ENCODE measurements around the gene MRPS2.
"Not testable (repeated sequence)": the region's sequence is repeated elsewhere in the genome, so short reads cannot be mapped to it uniquely, and the experiment has no call there.

The MRPS2 gene

DNA sequence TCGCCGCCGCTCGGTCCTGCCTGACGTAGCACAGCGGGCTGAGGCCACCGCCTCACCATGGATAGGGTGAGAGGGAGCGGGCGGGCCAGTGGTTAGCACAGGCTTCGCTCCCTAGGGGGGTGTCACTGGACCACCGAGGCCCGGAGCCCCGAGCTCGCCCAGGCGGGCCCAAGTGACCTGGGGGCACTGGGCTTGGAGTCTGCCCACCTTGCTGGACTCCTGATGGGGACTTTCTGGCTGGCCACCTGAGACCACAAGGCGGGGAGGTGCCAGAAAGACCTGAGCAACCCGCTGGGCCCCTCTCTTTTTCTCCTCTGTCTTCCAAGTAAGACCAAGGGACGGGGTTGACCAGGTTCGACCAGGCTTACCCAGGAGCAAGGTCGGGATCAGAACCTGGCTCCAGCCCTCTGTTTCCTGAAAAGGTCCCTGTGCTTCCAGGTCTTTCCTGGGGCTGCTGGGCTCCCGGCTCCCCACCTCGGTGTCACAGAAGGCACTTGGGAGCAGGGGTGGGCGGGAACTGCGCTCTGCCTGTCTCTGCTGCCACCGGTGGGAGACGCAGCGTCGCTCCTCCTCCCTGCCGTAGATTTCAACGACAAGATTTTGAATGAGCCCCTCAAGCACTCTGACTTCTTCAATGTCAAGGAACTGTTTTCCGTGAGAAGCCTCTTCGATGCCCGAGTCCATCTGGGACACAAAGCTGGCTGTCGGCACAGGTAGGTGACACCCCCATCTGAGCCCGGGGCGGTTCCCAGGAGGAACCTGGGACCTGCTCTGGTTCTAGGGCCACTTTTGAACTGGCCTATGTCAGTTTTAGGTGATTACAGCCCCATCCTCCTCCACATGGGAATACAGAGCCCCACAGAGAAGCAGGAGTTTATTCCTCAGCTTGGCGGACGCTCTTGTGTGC is 1.0 kb downstream of the MRPS2 start:
- DNase-seq, result peak; percentile 46

DNA sequence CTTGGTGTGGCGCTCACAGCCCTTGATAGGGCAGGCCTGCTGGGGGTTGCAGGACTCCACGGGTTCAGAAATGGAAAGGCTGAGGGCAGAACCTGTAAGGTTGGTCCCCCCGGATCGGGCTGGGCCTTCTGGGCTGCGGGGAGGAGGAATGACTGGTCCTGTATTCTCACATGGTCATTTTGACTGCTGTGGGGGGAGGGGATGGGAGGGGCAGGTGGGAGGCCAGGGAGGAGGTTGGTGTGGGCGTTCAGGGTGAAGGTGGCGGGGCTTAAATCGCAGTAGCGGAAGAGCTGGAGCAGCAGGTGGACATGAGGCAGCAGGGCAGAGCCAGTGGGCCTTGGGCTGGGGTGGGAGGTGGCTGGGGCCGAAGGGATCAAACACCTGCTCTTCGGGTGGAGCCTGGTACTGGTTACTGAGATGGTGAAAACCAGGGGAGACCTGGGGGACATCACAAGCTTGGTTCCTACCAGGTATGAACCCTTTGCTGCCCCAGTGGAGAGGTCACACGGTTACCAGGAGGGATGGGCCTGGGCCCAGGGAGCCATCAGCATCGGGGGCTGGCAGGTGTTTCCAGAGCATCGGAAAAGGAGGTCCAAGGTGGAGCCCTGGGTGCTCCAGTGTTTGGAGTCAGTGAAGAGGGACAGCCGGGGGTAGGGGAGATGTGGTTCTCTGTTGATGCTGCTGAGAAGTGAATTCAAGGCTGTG is 1.8 kb downstream of the MRPS2 start:
- DNase-seq, result no peak

DNA sequence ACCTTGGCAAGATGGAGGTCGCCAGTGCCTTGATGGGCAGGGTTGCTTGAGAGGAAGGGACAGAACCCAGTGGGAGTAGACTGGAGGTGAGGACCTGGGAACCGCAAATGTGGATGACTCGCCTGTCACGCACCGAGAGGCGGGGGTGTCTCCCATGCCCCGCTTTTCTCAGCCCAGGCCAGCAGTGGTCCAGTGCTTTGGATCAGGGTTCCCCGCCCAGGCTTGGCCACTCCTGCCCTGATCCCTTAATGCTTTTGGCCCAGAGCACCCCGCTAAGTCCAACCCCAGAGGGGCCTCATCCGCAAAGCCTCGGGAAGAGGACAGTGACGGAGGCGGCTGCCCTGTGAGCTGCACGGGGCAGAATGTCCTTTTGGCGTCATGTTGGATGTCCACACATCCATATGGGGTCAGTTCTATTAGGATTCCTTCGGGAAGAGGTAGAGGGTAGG is 2.4 kb downstream of the MRPS2 start:
- no peak for DNase-seq

DNA sequence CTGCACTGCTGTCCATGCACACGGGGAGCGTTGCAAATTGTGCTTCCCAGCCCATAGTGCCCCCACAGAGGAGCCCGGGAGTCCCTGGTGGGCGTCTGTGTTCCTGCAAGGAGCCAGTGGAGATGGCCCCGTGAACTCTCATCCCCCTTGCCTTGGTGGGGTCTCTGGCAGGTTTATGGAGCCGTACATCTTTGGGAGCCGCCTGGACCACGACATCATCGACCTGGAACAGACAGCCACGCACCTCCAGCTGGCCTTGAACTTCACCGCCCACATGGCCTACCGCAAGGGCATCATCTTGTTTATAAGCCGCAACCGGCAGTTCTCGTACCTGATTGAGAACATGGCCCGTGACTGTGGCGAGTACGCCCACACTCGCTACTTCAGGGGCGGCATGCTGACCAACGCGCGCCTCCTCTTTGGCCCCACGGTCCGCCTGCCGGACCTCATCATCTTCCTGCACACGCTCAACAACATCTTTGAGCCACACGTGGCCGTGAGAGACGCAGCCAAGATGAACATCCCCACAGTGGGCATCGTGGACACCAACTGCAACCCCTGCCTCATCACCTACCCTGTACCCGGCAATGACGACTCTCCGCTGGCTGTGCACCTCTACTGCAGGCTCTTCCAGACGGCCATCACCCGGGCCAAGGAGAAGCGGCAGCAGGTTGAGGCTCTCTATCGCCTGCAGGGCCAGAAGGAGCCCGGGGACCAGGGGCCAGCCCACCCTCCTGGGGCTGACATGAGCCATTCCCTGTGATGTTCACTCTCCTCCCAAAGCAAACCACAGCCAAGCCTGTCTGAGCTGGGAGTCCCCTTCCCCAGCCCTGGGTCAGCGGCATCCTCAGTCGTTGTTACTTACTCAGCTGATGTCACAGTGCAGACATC is 3.1 kb downstream of the MRPS2 start:
- no peak for DNase-seq

DNA sequence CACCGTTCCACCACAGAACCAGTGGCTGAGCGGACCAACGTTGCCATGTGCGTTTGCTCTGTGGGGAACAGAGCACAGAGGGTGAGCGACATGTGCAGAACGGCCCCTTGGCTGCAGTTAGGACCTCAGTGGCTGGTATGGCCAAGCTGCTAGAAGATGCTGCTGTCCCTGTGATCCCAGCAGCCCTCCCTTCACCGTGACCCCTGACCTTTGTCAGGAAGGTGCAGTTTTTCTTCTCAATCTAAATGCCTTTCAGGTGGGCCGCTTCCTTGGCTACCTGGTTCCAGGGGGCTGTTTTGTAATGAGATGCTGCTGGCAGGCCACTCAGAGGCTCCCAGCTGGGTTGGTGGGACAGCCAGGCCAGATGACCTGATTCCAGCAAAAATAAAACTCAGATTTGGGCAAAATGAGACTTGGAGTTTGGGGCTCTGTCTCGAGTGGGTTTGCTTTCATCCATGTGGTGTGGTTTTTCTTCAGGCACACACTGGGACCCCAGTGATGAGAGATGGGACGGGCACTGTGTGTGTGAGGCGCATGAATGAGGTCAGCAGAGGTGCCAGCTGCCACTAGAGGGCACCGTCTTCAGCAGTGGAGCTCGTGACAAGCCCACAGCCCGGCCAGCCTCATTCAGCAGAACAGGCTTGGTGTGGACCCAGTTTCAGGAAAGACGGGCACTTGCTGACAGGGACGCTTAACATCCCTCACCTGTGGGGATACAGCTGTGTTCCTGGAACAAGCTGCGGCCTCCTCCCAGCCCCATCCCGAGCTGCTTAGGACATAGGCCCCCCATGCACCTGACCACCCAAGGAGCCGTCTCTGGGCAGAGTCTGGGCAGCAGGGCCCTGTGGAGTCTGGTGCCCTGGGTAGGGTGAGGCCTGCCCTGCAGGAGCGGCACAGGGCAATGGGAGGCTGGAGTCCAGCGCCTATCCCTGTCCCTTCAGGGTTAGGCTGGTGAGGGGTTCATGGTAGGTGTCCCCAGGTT is 4.1 kb downstream of the MRPS2 start:
- DNase-seq, result peak; percentile 38

DNA sequence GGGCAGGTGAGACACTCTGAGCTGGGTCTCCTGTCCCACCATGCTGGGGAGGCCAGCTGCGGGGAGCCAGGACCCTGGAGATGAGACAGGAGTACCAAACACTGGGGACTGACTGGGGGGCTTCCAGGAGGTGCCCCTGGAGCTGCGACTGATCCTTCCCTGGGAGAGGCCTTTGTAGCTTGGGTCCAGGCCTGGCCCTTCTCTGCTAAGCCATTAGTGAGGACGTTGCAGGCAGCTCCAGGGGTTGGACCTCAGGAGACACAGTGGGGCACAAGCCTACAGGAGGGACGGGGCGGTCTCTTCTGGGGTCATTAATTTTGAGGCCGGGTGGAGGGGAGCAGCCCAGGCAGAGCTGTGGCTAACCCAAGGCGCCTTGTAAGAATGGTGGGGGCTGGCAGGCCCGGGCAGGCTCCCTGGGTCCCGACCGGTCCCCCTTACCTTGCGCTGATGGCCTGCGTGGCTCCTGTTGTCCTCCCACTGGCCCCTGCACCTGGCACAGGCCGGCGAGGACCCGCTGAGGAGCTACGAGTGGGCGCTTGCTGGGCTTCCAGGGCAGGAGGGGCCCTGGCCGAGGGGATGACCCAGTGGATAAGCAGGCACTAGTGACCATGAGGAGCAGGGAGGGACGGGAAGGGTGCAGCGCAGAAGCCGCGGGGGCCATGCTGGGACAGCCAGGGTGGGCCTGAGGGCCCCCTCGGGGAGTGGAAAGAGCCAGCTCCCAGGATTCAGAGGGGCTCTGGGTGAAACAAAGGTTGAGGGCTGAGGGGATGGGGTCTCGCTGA is 5.1 kb downstream of the MRPS2 start:
- no peak for DNase-seq

DNA sequence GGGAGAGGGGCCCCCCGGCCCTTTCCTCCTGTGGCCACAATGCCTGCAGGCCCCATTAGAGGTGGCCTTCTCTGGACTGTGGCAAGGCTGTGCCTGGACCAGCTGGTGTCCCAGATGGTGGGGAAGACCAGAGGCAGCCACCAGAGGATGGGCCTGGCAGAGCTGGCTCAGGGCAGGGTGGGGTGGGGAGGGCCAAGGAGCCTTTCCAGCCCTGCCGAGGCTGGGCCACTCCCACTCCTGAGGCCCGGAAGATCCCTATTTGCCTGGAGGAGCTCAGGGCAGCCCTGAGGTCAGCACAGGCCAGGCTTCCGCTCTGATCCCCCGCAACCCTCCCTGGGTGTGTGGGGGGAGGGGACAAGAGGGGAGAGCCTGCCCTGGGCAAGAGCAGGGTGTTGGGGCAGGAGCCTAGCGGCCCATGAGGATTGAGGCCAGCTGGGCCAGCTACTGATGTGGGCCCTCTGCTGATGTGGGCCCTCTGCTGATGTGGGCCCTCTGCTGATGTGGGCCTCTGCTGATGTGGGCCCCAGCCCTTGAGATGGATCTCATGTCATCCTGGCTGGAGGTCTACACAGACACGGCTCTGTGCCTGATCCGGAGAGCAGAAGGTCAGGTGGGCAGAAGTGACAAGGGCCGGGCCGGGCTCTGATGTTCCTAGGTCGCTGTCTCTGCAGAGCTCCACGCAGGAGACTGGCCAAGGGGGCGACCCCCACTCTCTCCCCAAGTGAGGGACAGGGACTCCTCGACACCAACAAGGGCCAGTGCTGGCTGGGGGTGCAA is 6.0 kb downstream of the MRPS2 start:
- DNase-seq, result no peak

DNA sequence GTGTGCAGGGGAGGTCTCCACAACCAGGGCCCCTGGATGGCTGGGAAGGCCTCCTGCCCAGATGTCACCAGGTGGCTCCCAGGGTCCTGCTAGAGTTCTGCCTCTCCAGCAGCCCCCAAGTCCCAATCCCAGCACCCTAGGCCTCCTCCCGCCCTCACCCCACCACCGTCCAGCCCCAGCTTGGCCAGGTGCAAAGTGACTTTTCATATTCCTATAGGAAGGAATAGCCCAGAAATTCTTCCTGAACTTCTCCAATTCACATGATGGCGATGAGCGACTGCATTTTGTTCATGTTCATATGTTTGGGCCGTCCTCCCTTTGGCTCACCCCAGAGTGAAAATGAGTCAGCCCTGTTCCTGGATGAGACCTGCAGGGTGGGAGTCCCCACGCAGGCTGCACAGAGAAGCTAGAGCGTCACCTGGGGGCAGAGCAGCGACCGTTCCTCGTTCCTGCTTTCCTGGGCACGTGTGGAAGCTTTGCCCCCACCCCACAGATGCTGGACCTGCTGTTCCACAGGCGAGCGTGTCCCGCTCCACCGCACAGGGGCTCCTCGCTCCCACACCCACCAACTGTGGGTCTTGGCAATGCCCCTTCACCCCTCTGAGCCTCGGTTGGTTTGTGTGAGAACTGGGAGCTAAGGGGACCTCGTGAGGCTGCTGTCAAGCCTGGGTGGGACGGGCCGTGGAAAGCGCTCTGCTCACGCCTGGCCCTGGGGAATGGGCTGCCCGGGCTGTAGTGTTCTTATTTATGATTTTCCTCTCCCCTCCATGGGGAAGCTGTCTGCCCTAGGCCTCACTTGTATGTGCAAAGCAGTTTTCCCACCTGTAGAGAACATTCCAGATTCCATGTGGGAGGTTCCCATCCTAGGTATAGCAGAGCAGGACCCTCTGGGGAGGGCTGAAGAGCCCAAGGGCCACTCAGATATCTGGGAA is 6.9 kb downstream of the MRPS2 start:
- no peak for DNase-seq

DNA sequence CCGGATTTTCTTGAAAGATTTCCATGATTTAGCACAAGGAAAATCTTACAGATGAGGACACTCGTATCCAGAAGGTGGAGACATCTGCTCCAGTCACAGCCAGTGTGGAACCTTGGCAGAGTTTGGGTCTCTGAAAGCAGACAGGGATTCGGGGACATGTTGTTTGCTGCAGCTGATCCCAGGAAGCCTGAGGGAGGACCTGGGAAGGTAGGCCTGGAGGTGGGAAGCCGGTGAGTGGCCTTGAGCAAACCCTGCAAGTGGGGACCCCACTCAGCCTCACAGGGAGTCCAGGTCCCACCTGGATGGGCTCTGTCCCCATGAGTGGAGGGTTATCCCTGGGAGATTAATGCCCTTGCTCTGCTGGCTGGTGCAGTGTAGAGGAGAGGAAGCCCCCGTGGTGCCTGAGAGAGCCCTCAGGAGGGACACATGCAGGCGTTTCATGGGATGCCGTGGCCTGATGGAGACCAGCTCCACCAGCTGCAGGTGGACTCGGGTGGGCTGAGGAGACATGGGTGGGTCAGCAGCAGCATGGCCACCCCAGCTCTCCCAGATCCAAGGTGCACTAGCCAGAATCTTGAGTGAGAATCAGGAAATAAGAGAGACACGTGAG is 7.8 kb downstream of the MRPS2 start:
- no peak for DNase-seq

DNA sequence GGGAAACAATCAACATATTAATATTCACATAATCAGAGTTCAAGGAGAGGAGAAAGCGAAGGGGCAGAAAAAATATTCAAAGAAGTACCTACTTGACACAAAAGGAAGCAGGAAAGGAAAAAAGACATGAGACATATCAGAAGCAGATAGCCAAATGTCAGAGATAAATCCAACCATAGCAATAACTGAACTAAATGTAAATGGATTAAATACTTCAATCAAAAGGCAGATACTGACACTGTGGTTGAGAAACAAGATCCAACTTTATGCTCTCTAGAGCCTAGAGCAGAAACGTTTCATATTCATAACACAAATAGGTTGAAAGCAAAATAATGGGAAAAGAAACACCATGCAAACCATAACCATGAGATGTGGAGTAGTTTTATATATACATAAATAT is 9.0 kb downstream of the MRPS2 start:
- no peak for DNase-seq

DNA sequence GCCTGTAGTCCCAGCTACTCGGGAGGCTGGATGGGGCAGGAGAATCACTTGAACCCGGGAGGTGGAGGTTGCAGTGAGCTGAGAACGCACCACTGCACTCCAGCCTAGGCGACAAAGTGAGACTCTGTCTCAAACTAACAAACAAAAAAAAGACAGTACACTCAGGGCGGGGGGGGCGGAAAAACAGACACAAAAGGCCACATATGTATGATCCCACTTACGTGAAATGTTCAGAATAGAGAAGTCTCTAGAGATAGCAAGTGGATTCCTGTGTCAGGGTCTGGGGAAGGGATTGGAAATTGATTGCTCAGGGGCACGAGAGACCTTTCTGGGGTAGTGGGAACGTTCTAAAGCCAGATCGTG is 11.7 kb downstream of the MRPS2 start:
- no peak for DNase-seq

DNA sequence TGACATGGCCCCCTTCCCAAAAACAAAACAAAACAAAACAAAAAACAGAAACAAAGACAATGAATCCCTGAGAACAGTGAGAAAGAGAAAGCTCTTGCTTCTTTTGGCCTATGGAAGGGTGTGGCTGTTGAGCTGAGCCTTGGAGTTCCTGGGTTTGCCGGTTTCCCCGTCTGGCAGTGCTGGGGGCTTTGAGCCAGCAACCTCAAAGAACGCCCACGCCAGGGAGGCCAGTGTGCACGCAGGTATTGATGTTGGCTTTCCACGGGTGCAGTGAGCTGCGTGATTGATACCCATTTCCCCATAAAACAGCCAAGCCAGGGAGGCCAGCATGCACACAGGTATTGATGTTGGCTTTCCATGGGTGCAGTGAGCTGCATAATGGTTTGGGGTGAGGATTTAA is 12.4 kb downstream of the MRPS2 start:
- DNase-seq, result no peak

DNA sequence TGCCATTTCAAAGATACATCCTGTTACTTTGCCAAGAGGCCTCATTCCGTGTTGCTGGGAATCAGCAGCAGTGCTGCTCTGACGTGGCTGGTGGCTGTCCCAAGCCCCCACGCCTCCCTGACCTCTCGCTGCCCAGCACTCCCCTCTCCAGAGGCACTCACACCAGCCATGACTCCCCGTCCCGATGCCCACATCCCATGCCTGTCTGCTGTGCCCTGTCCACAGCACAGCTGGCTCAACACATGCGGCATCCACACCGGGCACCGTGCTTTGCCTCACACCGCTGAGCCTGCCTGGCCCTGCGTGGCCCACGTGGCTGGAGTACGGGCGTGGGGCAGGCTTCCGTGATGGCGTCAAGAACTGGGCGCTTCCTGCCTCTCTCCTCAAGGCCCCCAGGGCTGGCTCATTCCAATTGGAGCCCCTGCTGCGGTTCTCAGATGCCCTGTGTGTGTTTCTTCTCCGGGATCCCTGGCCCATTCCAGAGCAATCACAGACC is 12.9 kb downstream of the MRPS2 start:
- DNase-seq, result no peak

DNA sequence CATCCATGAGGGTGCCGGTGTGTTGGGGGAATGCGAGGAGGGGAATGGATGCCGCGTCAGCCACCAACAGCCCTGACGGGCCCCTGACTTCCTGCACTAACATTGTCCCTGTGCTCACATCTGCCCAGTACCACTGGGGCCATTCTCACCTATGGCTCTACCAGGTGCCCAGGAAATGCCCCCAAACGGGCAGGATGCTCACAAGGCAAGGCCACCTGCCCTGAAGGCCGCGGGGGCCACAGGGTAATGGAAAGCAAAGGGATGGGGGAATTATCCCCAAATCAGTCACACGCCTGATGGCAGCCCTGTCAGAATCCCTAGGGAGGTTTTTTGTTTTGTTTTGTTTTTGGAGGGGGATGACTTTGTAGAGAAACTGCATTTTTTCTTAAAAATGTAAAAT is 13.4 kb downstream of the MRPS2 start:
- DNase-seq, result not testable (repeated sequence)

DNA sequence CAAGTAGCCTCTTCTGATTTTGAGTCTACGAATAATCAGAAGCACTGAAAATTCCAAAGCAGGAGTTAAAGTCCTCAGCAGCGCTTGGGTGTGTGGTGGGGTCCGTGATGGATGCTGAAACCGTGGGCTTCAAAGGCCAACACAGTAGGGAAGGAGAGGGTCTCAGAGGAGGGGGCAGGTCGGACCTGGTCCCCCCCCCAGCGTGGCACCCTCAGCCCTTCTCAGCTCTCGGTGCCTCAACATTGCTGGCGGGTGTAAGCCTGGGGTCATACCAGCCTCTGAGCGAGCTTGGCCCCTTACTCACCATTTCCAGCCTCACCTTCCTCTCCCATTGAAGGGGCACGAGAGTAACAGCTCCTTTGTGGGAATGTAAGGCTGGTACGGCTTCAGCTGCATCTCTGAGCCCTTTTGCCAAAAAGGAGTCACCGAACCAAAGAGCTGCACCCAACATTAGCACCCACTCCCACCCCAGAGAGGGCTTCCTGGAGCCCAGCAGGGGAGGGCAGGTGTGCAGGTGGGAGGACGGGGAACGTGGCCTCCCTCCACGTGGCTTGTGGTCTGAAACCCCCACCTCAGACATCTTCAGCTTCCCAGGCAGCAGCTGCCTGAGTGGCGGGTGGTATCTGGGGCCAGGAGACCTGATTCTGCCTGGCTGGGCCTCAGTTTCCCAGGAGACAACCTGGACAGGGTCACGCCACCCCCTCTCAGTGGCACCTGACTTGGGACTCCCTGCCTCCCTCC is 14.0 kb downstream of the MRPS2 start:
- no peak for DNase-seq

DNA sequence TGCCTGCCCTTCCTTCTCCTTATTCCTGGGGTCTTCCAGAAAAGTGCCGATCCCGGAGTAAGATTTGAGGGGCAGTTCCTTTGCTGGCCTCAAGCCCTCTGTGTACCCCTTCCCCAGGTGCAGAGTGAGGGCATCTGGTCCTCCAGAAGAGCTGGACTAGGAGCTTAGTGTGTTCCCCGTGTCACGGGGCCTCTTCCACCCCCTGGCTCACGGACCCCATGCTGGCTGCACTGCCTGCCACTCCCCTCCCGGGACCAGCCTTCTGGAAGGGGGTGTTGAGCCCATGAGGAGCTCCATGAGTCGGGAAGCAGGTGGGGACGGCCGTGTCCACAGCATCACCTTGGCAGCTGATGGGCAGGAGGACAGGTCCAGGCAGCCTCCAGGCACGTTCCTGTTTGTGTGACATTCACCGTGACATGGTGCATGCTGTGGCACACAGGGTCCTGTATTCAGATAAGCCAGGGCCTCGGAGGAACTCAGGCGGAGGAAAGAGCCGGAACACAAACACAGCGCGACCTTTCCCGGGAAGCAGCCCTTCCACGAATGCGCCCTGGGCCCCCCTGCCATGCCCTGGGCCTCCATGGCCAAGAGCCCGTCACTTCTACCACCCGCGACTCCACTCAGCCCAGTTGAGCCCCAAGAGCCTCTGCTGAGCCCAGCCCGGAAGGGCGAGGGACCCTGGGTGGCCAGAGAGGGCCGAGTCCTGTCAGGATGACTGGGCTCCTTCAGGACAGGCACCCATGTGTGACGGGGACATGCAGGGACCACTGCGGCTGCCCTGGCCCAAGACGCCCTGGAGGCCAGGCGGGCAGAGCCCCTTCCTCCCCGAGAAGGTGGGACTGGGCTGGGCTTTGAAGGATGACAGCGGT is 14.8 kb downstream of the MRPS2 start:
- DNase-seq, result no peak

Measured in fibroblast of skin of right quadriceps (primary cell).